ENCODE measurements around the gene OR5AK2. TPM values are rescaled to one million over a fixed set of nuclear protein-coding genes. Genes with fewer than 3 reads are reported as not detected.
"Not testable (repeated sequence)": the region's sequence is repeated elsewhere in the genome, so short reads cannot be mapped to it uniquely, and the experiment has no call there.

The OR5AK2 gene, protein sequence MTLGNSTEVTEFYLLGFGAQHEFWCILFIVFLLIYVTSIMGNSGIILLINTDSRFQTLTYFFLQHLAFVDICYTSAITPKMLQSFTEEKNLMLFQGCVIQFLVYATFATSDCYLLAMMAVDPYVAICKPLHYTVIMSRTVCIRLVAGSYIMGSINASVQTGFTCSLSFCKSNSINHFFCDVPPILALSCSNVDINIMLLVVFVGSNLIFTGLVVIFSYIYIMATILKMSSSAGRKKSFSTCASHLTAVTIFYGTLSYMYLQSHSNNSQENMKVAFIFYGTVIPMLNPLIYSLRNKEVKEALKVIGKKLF
- not detected for polyA plus RNA-seq (2012; ENCODE audit: insufficient read depth, insufficient read length)

DNA sequence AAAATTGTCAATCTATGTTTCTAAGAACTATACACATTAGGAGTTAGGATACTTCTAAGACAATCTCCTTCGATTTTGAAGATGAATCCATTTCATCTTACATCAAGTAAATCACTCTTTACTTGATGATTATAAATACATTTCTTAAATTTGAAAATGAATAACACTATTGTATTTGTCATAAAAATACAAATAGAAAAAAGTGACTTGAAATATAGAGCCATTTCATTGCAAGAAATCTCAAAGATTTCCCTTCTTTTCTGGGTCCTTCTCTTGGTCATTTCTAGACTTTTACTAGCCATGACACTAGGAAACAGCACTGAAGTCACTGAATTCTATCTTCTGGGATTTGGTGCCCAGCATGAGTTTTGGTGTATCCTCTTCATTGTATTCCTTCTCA lies at the start of gene OR5AK2:
OR5AK2 (plus strand) TSS at position 301 of the 400 bp plus-strand sequence; CDS start at position 301, 0 bp downstream.
- DNase-seq (ENCODE audit: low read depth, low spot score) = no peak
- no peak within 1 kb of the TSS for H3K4me3 ChIP-seq (ENCODE audit: low read length)

DNA sequence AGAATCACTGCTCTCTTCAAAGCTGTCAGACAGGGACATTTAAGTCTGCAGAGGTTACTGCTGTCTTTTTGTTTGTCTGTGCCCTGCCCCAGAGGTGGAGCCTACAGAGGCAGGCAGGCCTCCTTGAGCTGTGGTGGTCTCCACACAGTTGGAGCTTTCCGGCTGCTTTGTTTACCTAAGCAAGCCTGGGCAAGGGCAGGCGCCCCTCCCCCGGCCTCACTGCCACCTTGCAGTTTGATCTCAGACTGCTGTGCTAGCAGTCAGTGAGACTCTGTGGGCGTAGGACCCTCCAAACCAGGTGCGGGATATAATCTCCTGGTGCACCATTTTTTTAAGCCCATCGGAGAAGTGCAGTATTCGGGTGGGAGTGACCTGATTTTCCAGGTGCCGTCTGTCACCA lies 43.2 kb upstream of the OR5AK2 start:
- H3K4me3 ChIP-seq (ENCODE audit: low read length); DNase-seq (ENCODE audit: low read depth, low spot score): not testable (repeated sequence)

DNA sequence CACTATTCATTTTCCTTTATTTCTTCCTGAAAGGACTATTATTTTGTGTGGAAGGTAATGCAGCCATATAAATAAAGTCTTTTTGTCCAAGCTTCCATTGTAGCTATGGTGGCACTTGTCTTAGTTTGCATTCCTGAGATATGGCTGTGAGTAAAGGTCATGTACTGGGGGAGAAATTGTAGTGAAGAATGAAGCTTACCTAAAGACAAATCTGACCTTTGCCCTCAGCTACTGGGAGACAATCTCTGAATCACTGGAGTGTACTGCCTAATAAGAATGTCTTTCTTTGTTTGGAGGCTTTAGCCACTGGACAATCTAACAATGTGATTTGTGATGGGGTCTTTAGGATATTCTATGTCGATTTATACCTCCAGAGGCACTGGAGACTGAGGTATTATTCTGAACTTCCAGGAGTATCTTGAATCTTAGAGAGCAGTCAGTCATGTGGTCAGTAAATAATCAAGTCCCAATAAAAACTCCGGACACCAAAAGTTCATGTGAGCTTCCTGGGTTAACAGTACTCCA lies 39.7 kb upstream of the OR5AK2 start:
- no peak overlapping the region for H3K4me3 ChIP-seq (ENCODE audit: low read length)
- DNase-seq (ENCODE audit: low read depth, low spot score) = no peak

DNA sequence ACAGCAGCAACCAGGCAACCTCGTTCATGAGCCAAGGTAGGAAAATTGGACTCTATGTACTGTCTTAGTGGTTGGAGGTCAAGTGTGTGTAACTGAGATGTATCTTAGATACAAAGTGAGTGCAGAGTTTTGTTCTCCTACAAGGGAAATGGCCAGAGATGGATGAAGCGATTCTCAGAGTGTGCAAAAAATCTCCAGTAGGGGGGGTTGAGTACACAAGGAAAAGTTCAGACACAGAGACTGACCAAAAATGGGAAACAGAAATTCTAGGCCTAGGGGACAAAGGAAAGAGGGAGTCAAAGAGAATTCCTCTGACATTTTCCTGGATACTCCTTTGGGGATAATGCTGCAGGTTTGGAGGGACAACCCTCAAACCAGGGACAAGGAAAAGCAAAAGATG lies 38.2 kb upstream of the OR5AK2 start:
- no peak for DNase-seq (ENCODE audit: low read depth, low spot score)
- no peak overlapping the region for H3K4me3 ChIP-seq (ENCODE audit: low read length)

DNA sequence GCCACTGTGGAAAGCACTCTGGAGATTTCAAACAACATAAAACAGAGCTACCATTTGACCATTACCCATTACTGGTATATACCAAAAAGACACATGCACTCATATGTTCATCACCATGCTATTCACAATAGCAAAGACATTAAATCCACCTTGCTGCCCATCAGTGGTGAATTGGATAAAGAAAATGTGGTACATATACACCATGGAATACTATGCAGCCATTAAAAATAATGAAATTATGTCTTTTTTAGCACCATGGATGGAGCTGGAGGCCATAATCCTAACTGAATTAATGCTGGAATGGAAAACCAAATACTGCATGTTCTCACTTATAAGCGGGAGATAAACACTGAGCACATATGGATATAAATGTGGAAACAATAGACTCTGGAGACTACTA lies 34.8 kb upstream of the OR5AK2 start:
- DNase-seq (ENCODE audit: low read depth, low spot score); H3K4me3 ChIP-seq (ENCODE audit: low read length): not testable (repeated sequence)

DNA sequence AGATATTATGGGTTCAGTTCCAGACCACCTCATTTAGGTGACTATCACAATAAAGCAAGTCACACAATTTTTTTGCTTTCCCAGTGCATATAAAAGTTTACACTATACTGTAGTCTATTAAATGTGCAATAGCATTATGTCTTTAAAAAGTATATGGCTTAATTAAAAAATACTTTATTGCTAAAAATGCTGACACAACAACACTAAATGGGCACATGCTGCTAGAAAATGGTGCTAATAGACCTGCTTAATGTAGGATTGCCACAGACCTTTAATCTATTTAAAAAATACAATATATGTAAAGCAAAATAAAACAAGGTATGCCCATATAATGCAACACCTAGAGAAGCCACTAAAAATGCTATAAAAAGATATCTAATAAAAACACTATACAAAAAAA lies 27.1 kb upstream of the OR5AK2 start:
- no peak overlapping the region for H3K4me3 ChIP-seq (ENCODE audit: low read length)
- no peak for DNase-seq (ENCODE audit: low read depth, low spot score)

DNA sequence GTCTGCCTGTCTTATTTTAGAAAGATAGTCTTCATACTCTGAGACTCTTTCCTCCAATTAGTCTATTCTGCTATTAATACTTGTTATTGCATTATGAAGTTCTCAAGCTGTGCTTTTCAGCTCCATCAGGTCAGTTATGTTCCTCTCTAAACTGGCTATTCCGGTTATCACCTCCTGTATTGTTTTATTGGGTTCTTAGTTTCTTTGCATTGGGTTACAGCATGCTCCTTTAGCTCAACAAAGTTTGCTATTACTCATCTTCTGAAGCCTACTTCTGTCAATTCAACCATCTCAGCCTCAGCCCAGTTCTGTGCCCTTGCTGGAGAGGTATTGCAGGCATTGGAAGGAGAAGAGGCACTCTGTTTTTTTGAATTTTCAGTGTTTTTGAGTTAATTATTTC lies 21.0 kb upstream of the OR5AK2 start:
- no peak overlapping the region for H3K4me3 ChIP-seq (ENCODE audit: low read length)
- no peak for DNase-seq (ENCODE audit: low read depth, low spot score)

DNA sequence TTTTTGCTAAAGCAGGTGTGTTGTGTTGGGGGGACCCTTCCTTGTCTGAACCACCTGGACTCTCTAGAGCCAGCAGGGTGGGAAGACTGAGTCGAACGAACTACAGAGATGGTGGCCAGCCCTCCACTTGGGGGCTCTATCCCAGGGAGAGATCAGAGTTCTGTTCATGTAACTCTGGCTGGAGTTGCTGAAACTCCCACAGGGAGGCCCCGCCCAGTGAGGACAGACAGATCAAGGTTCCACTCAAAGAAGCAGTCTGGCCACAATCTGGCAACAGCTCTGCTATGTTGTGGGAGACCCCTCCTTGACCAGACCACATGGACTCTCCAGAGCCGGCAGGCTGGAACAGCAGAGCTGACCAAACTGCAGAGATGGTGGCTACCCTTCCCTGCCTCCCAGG lies 20.2 kb upstream of the OR5AK2 start:
- H3K4me3 ChIP-seq (ENCODE audit: low read length) = no peak overlapping the region
- DNase-seq (ENCODE audit: low read depth, low spot score) = no peak

DNA sequence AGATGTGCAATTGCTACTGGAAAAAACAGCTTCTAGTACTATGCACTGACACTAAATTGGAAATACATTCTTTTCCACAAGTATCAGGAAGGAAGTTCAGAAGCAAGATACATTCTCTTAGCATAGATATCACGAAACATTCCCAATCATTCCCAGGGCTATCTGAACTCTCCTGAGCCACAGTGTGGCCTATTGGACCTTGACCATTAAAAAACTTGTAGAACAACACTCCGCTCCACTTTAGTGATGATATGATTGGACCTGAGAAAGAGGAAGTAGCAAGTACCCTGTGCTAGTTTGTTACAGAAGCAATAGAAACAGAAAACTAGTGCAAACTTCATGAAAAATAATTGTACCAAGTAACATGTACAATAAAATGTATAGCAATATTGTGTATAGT lies 11.4 kb upstream of the OR5AK2 start:
- no peak overlapping the region for H3K4me3 ChIP-seq (ENCODE audit: low read length)
- DNase-seq (ENCODE audit: low read depth, low spot score) = no peak

DNA sequence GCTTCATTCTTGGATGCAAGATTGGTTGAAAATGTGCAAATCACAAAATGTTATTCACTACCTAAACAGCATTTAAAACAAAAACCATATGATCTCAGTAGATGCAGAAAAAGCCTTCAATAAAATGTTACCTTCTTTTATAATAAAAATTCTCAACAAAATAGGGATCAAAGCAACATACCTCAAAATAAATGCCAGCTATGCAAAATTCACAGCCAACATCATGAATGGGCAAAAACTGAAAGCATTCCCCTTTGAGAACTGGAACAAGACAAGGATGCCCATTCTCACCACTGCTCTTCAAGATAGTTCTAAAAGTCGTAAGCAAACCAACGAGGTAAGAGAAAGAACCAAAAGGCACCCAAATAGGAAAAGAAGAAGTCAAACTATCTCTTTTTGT lies 2.0 kb downstream of the OR5AK2 start:
- DNase-seq (ENCODE audit: low read depth, low spot score) = no peak
- no peak overlapping the region for H3K4me3 ChIP-seq (ENCODE audit: low read length)

DNA sequence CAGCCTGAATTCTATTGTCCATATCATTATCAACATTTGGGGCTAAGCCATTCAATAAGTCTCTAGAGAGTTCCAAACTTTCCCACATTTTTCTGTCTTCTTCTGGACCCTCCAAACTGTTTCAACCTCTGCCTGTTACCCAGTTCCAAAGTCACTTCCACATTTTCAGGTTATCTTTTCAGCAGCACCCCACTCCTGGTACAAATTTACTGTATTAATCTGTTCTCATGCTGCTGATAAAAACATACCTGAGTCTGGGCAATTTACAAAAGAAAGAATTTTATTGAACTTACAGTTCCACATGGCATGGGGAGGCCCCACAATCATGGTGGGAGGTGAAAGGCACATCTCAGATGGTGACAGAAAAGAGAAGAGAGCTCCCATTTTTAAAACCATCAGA lies 5.8 kb downstream of the OR5AK2 start:
- DNase-seq (ENCODE audit: low read depth, low spot score) = no peak
- H3K4me3 ChIP-seq (ENCODE audit: low read length) = no peak overlapping the region

DNA sequence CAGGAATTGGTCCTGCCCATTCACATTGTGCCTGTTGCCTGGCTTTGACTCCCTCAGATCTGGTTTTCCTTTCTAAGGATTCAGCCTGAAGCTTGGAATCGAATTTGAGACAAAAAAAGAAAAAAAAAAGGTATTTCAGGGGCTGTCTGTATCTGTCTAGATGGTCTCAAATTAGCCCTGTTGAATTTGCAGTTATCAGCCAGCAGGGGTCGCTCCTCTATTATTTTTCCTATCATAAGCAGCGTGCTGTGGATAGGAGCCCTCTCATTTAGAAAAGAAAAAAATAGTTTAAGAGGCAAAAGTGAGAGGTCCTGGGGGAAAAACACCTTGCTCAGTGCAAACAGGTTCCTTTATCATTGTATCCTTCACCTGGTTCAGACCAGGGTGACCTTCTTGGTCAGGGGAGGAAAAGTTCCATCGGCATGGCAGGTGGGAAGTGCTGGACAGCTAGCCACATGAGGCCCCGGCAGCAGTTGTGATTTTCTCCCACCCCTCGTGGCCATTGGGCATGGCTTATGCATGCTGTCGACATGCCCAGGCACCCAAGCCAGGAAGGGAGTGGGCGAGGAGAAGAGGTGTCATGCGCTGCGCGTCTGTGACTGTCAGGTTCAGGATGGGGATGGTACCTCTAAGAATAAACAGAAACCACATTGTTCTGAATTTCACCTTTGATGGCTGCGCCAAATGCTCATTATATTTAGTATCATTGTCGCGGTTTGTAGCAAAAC lies 13.1 kb downstream of the OR5AK2 start:
- DNase-seq (ENCODE audit: low read depth, low spot score) = no peak
- no peak overlapping the region for H3K4me3 ChIP-seq (ENCODE audit: low read length)

DNA sequence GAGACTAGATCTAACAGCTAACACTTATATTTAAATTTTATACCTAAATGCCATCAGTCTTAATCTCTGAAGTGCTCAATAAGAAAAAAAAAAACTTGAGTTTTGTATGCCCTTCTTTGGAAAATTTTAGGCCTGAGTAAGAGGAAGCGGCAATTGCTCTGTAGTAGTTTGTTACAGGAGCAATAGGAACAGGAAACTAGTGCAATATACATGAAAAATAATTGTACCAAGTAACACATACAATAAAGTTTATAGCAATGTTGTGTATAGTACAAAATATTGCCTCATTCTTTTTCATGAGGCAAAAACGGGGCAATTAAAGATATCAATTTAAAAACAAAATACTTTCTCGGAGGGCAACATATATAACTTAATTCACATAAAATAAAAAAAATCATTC lies 19.7 kb downstream of the OR5AK2 start:
- H3K4me3 ChIP-seq (ENCODE audit: low read length) = no peak overlapping the region
- DNase-seq (ENCODE audit: low read depth, low spot score) = no peak

DNA sequence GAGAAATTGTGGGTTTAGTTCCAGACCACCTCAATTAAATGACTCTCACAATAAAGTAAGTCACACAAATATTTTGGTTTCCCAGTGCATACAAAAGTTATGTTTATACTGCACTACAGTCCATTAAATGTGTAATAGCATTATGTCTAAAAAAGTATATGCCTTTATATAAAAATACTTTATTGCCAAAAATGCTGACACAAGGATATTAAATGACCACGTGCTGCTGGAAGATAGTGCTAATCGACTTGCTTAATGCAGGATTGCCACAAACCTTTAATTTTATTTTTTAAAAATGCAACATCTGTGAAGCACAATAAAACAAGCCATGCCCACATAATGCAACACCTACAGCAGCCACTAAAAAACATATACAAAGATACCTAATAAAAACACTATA lies 27.0 kb downstream of the OR5AK2 start:
- no peak for DNase-seq (ENCODE audit: low read depth, low spot score)
- H3K4me3 ChIP-seq (ENCODE audit: low read length) = no peak overlapping the region

DNA sequence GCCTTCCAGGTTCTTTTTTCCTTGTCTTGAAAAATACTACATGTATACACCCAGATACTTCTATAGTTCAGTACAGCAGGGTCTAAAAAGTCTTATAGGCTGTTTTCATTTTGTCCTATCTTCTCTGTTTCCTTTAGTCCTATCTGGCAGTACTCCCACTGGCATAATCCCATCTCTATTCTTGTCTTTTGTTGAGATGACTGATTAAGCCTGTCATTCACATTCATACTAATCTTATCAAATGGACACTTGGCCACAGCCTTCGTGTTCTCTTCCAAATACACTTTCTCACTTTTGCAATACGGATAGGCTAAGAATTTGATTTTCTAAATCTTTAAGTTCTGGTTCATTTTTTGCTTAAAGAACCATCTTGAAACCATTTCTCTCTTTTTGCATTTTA lies 42.8 kb downstream of the OR5AK2 start:
- DNase-seq (ENCODE audit: low read depth, low spot score) = no peak
- H3K4me3 ChIP-seq (ENCODE audit: low read length) = no peak overlapping the region
